GM23338 (cell line): ENCODE data around the gene SPTB. TPM values are rescaled to one million over a fixed set of nuclear protein-coding genes. Genes with fewer than 3 reads are reported as not detected.
A peak's percentile ranks its signal among the peaks of the same experiment; 100 is the strongest.

ENCODE experiments used
- ATAC-seq: fragments of 200-7000 bp; cut with Tn5 transposase; 3 replicates; pipeline ENCODE4 v1.9.1; 2020
- DNase-seq: peaks from one replicate; pipeline ENCODE4 v3.0.0-alpha.2; 2015; ENCODE audit warnings: low spot score
- H2AFZ ChIP-seq: fragments of 200-600 bp; sonication (generic); 2 replicates; pipeline ENCODE4 v1.8.0; 2016; ENCODE audit warnings: antibody characterized with exemption, mild to moderate bottlenecking, moderate library complexity
- H3F3A ChIP-seq: fragments of 200-600 bp; sonication (generic); replicated peaks from 2 replicates; pipeline ENCODE4 v1.8.0; 2017; ENCODE audit warnings: antibody characterized with exemption, mixed run types, low read depth
- H3K27ac ChIP-seq: fragments of 200-600 bp; sonication (generic); 2 replicates; pipeline ENCODE4 v1.6.1; 2016; ENCODE audit warnings: low read depth
- H3K27me3 ChIP-seq: fragments of 200-600 bp; sonication (generic); 2 replicates; pipeline ENCODE4 v1.8.0; 2016; ENCODE audit warnings: mild to moderate bottlenecking, mixed run types, moderate library complexity; ENCODE audit not compliant: insufficient read depth
- H3K36me3 ChIP-seq: fragments of 200-600 bp; sonication (generic); 2 replicates; pipeline ENCODE4 v1.8.0; 2016; ENCODE audit warnings: mild to moderate bottlenecking; ENCODE audit not compliant: insufficient read depth
- H3K4me1 ChIP-seq: fragments of 200-600 bp; sonication (generic); 2 replicates; pipeline ENCODE4 v1.8.0; 2016; ENCODE audit warnings: mild to moderate bottlenecking, moderate library complexity; ENCODE audit not compliant: insufficient read depth
- H3K4me2 ChIP-seq: fragments of 200-600 bp; sonication (generic); 2 replicates; pipeline ENCODE4 v1.7.1; 2017; ENCODE audit warnings: mixed run types
- H3K4me3 ChIP-seq: fragments of 200-600 bp; sonication (generic); 2 replicates; pipeline ENCODE4 v1.6.1; 2016; ENCODE audit warnings: mixed run types
- H3K79me2 ChIP-seq: fragments of 200-600 bp; sonication (generic); replicated peaks from 2 replicates; pipeline ENCODE4 v1.8.0; 2017; ENCODE audit warnings: mild to moderate bottlenecking; ENCODE audit not compliant: insufficient read depth
- H3K9me2 ChIP-seq: fragments of 200-600 bp; sonication (generic); 2 replicates; pipeline ENCODE4 v1.8.0; 2017; ENCODE audit not compliant: insufficient read depth
- H4K20me1 ChIP-seq: fragments of 200-600 bp; sonication (generic); replicated peaks from 2 replicates; pipeline ENCODE4 v1.8.0; 2017; ENCODE audit warnings: mild to moderate bottlenecking; ENCODE audit not compliant: insufficient read depth
- H3K27ac Mint-ChIP-seq: 2 replicates; pipeline ENCODE4 v1.8.0; 2020; ENCODE audit warnings: inconsistent platforms, mild to moderate bottlenecking, moderate library complexity, mixed read lengths
- H3K27me3 Mint-ChIP-seq: 3 replicates; pipeline ENCODE4 v1.8.0; 2022; ENCODE audit warnings: low read depth, mild to moderate bottlenecking, moderate library complexity, mixed read lengths, inconsistent platforms; ENCODE audit not compliant: insufficient read depth, poor library complexity
- H3K36me3 Mint-ChIP-seq: 3 replicates; pipeline ENCODE4 v1.8.0; 2021; ENCODE audit warnings: low read depth, mild to moderate bottlenecking, inconsistent platforms, moderate library complexity, mixed read lengths
- H3K4me1 Mint-ChIP-seq: 3 replicates; pipeline ENCODE4 v1.8.0; 2020; ENCODE audit warnings: mild to moderate bottlenecking, inconsistent platforms, mixed read lengths
- H3K4me3 Mint-ChIP-seq: 3 replicates; pipeline ENCODE4 v1.8.0; 2021; ENCODE audit warnings: moderate library complexity, mild to moderate bottlenecking, inconsistent platforms, mixed read lengths
- H3K9me3 Mint-ChIP-seq: 3 replicates; pipeline ENCODE4 v1.8.0; 2020; ENCODE audit warnings: moderate library complexity, mild to moderate bottlenecking, inconsistent platforms, mixed read lengths
- JUNB ChIP-seq: IDR thresholded peaks from one replicate; pipeline ENCODE4 v1.6.1; 2016; ENCODE audit warnings: antibody characterized with exemption; ENCODE audit not compliant: unreplicated experiment
- NANOG ChIP-seq: IDR thresholded peaks from 2 replicates; pipeline ENCODE4 v1.6.1; 2016; ENCODE audit warnings: antibody characterized with exemption, borderline replicate concordance
- POLR2AphosphoS5 ChIP-seq: IDR thresholded peaks from 2 replicates; pipeline ENCODE4 v1.6.1; 2016; ENCODE audit warnings: antibody characterized with exemption, low read depth
- STAT1 ChIP-seq: IDR thresholded peaks from one replicate; pipeline ENCODE4 v1.6.1; 2016; ENCODE audit warnings: antibody characterized with exemption; ENCODE audit not compliant: unreplicated experiment
- ZNF114 ChIP-seq: fragments of 250-450 bp; sonication (Bioruptor Pico); IDR thresholded peaks from 2 replicates; pipeline ENCODE4 v1.5.0; 2020; ENCODE audit warnings: mild to moderate bottlenecking, moderate library complexity
- ZNF331 ChIP-seq: fragments of 250-450 bp; sonication (Bioruptor Pico); IDR thresholded peaks from 2 replicates; pipeline ENCODE4 v1.5.0; 2020; ENCODE audit warnings: low read depth, mild to moderate bottlenecking, moderate library complexity
- polyA plus RNA-seq: library from polyadenylated mRNA; unstranded; fragments of >200 nt; fragmentation: Nextera tagmentation; extraction: Ambion mirVana; gene quantifications from 2 replicates; pipeline ENCODE4 v1.2.1, GENCODE V29; 2016
- total RNA-seq: library from RNA; depleted of rRNA; stranded (reverse); fragments of >200 nt; shearing (Covaris generic); gene quantifications from 2 replicates; pipeline ENCODE4 v1.2.3, GENCODE V29; 2014
- TF ChIP-seq, protein P1 (sequence below): fragments of 250-450 bp; sonication (Bioruptor Pico); IDR thresholded peaks from 2 replicates; pipeline ENCODE4 v1.5.0; 2020; ENCODE audit warnings: mild to moderate bottlenecking, moderate library complexity
- TF ChIP-seq, protein P2 (sequence below), 2 experiments: fragments of 200-600 bp in 1 of 2; sonication (generic) in 1 of 2; conservative IDR thresholded peaks; 2 replicates each; pipeline versions ENCODE4 v1.5.1 to v1.6.1; 2016 to 2017; ENCODE audit warnings: antibody characterized with exemption in 2 of 2, low read depth in 2 of 2, mild to moderate bottlenecking in 2 of 2, moderate library complexity in 1 of 2
- TF ChIP-seq, protein P3 (sequence below): IDR thresholded peaks from one replicate; pipeline ENCODE4 v1.6.1; 2018; ENCODE audit warnings: antibody characterized with exemption; ENCODE audit not compliant: unreplicated experiment

SPTB gene
- total and polyA plus RNA-seq, 2 experiments from 2014 or later = 1.1 to 1.9 TPM

DNA sequence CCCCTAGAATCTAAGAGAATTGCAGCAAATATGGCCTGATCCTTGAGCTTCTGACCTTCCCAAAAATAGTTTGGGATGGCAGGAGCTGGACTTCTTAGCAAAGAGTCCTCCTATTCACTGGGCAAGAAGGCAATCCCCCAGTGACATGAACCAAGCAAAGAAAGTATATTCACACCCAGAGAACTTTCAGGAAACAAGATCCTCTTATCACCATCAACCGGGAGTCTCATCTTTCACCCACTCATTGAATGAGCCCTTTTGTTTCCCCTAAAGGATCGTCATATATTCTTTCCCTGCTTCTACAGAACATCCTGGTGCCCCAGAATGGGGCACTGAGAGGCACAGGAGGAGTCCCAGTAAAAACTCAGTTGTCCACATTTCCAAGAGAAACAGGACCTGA is 19.7 kb downstream of the SPTB start (continued):
- TF ChIP-seq, protein P1, sequence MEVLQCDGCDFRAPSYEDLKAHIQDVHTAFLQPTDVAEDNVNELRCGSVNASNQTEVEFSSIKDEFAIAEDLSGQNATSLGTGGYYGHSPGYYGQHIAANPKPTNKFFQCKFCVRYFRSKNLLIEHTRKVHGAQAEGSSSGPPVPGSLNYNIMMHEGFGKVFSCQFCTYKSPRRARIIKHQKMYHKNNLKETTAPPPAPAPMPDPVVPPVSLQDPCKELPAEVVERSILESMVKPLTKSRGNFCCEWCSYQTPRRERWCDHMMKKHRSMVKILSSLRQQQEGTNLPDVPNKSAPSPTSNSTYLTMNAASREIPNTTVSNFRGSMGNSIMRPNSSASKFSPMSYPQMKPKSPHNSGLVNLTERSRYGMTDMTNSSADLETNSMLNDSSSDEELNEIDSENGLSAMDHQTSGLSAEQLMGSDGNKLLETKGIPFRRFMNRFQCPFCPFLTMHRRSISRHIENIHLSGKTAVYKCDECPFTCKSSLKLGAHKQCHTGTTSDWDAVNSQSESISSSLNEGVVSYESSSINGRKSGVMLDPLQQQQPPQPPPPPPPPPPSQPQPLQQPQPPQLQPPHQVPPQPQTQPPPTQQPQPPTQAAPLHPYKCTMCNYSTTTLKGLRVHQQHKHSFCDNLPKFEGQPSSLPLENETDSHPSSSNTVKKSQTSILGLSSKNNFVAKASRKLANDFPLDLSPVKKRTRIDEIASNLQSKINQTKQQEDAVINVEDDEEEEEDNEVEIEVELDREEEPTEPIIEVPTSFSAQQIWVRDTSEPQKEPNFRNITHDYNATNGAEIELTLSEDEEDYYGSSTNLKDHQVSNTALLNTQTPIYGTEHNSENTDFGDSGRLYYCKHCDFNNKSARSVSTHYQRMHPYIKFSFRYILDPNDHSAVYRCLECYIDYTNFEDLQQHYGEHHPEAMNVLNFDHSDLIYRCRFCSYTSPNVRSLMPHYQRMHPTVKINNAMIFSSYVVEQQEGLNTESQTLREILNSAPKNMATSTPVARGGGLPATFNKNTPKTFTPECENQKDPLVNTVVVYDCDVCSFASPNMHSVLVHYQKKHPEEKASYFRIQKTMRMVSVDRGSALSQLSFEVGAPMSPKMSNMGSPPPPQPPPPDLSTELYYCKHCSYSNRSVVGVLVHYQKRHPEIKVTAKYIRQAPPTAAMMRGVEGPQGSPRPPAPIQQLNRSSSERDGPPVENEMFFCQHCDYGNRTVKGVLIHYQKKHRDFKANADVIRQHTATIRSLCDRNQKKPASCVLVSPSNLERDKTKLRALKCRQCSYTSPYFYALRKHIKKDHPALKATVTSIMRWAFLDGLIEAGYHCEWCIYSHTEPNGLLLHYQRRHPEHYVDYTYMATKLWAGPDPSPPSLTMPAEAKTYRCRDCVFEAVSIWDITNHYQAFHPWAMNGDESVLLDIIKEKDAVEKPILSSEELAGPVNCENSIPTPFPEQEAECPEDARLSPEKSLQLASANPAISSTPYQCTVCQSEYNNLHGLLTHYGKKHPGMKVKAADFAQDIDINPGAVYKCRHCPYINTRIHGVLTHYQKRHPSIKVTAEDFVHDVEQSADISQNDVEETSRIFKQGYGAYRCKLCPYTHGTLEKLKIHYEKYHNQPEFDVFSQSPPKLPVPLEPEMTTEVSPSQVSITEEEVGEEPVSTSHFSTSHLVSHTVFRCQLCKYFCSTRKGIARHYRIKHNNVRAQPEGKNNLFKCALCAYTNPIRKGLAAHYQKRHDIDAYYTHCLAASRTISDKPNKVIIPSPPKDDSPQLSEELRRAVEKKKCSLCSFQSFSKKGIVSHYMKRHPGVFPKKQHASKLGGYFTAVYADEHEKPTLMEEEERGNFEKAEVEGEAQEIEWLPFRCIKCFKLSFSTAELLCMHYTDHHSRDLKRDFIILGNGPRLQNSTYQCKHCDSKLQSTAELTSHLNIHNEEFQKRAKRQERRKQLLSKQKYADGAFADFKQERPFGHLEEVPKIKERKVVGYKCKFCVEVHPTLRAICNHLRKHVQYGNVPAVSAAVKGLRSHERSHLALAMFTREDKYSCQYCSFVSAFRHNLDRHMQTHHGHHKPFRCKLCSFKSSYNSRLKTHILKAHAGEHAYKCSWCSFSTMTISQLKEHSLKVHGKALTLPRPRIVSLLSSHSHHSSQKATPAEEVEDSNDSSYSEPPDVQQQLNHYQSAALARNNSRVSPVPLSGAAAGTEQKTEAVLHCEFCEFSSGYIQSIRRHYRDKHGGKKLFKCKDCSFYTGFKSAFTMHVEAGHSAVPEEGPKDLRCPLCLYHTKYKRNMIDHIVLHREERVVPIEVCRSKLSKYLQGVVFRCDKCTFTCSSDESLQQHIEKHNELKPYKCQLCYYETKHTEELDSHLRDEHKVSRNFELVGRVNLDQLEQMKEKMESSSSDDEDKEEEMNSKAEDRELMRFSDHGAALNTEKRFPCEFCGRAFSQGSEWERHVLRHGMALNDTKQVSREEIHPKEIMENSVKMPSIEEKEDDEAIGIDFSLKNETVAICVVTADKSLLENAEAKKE (CRISPR knock-in tag) = no peak
- TF ChIP-seq, protein P2, sequence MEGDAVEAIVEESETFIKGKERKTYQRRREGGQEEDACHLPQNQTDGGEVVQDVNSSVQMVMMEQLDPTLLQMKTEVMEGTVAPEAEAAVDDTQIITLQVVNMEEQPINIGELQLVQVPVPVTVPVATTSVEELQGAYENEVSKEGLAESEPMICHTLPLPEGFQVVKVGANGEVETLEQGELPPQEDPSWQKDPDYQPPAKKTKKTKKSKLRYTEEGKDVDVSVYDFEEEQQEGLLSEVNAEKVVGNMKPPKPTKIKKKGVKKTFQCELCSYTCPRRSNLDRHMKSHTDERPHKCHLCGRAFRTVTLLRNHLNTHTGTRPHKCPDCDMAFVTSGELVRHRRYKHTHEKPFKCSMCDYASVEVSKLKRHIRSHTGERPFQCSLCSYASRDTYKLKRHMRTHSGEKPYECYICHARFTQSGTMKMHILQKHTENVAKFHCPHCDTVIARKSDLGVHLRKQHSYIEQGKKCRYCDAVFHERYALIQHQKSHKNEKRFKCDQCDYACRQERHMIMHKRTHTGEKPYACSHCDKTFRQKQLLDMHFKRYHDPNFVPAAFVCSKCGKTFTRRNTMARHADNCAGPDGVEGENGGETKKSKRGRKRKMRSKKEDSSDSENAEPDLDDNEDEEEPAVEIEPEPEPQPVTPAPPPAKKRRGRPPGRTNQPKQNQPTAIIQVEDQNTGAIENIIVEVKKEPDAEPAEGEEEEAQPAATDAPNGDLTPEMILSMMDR (conservative IDR thresholded peaks at IDR 0.05; ENCODE audit: low read depth in 2 of 2) = no peak
- no peak for TF ChIP-seq POLR2AphosphoS5

DNA sequence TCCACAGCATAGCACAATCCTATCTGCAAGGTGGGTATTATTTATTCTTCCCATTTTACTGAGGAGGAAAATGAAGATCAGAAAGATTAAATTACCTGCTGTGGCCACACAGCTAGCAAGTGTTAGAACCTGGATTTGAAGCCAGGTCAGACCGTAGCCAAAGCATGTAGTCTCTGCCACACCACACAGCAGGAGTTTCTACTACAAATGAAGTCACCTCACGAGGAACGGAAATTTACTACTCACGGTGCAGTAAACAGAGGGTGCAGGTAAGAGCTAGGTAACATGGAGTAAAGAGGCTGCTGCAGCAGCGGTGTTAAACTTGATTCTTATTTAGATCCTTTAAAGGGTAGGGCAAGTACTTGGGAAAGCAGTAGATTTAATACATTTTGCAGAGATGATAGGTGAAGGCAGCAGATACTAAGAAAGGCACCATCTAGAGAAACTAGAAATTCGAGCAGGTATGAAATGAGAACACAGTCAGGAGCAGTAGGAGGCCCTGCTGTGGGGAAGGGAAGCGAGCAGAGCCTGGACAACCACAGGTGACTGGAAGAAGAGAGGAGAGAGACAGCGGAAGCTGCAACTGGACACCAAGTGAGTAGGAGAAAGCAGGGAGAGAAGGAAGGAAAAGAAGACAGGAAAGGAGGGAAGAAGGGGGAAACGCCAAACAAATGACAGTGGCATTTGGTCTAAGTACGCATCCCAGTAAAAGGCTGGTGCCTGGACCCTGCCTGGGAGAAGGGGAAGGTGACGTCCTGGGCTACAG is 21.5 kb downstream of the SPTB start:
- no peaks in the 10 kb centered on the region for H3K36me3 ChIP-seq
- 0 out of 2 replicates have a peak, but pooled peaks cover 5% of the 10 kb centered on the region for H3F3A ChIP-seq
- H2AFZ ChIP-seq = peak overlapping the region; percentile 94
- TF ChIP-seq STAT1 (no peak), NANOG (no peak), JUNB (no peak), ZNF114 (CRISPR knock-in tag) (no peak), ZNF331 (CRISPR knock-in tag) (no peak)
- TF ChIP-seq, protein P2 (conservative IDR thresholded peaks at IDR 0.05; ENCODE audit: low read depth in 2 of 2) = no peak
- TF ChIP-seq, protein P3, sequence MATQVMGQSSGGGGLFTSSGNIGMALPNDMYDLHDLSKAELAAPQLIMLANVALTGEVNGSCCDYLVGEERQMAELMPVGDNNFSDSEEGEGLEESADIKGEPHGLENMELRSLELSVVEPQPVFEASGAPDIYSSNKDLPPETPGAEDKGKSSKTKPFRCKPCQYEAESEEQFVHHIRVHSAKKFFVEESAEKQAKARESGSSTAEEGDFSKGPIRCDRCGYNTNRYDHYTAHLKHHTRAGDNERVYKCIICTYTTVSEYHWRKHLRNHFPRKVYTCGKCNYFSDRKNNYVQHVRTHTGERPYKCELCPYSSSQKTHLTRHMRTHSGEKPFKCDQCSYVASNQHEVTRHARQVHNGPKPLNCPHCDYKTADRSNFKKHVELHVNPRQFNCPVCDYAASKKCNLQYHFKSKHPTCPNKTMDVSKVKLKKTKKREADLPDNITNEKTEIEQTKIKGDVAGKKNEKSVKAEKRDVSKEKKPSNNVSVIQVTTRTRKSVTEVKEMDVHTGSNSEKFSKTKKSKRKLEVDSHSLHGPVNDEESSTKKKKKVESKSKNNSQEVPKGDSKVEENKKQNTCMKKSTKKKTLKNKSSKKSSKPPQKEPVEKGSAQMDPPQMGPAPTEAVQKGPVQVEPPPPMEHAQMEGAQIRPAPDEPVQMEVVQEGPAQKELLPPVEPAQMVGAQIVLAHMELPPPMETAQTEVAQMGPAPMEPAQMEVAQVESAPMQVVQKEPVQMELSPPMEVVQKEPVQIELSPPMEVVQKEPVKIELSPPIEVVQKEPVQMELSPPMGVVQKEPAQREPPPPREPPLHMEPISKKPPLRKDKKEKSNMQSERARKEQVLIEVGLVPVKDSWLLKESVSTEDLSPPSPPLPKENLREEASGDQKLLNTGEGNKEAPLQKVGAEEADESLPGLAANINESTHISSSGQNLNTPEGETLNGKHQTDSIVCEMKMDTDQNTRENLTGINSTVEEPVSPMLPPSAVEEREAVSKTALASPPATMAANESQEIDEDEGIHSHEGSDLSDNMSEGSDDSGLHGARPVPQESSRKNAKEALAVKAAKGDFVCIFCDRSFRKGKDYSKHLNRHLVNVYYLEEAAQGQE = no peak
- peak; percentile 41 for ATAC-seq
- peak; percentile 39 for DNase-seq
- Mint-ChIP-seq H3K27me3 (no peaks in the 10 kb centered on the region), H3K4me1 (peaks cover 34% of the 10 kb centered on the region), H3K36me3 (no peaks in the 10 kb centered on the region), H3K9me3 (no peaks in the 10 kb centered on the region), H3K4me3 (no peak overlapping the region; the same call in 2 of the 3 replicates), H3K27ac (no peak overlapping the region)
- no peaks in the 10 kb centered on the region for H4K20me1 ChIP-seq
- H3K4me2 ChIP-seq = peak overlapping the region; percentile 22
- H3K4me3 ChIP-seq = 0 out of 2 replicates have a peak overlapping the region, but pooled peaks have one; percentile 8
- no peaks in the 10 kb centered on the region for H3K9me2 ChIP-seq
- no peaks in the 10 kb centered on the region for H3K27me3 ChIP-seq
- H3K79me2 ChIP-seq = no peaks in the 10 kb centered on the region
- H3K4me1 ChIP-seq = peaks cover 20% of the 10 kb centered on the region
- 0 out of 2 replicates have a peak overlapping the region, but pooled peaks have one; percentile 51 for H3K27ac ChIP-seq
